A549 (cell line): Measurements from ENCODE around the gene DUXB. TPM values are rescaled to one million over a fixed set of nuclear protein-coding genes. Genes with fewer than 3 reads are reported as not detected.
A peak's percentile ranks its signal among the peaks of the same experiment; 100 is the strongest.

Experiments used
- ATAC-seq, 2 experiments: fragments of 200-7000 bp in 1 of 2; fragments of >200 bp in 1 of 2; cut with Nextera tagmentation in 1 of 2; cut with Tn5 transposase in 1 of 2; 3 replicates each; pipeline versions ENCODE4 v1.8.0 to v1.9.1; 2018 to 2020; ENCODE audit warnings: mild to moderate bottlenecking in 1 of 2, moderate library complexity in 1 of 2
- CTCF ChIA-PET: fragments of 300-600 bp; sonication (Branson Sonifier 250); formaldehyde crosslinking; extraction: SDS; loops from one replicate; lab custom pipeline; 2021; ENCODE audit warnings: antibody characterized with exemption, inconsistent platforms; lab: Yijun Ruan, JAX
- POLR2A ChIA-PET: fragments of 350-600 bp; formaldehyde crosslinking; extraction: SDS; loops from one replicate; lab custom pipeline; 2021; ENCODE audit warnings: antibody characterized with exemption, inconsistent platforms; lab: Yijun Ruan, JAX
- DNase-seq, 2 experiments: peaks; one replicate each; pipeline versions ENCODE4 v3.0.0 to v3.0.0-alpha.2; 2011 to 2016; ENCODE audit warnings: low read depth in 1 of 2, low spot score in 1 of 2
- FAIRE-seq: peaks from 2 replicates; lab custom pipeline; 2011; peaks lifted over from hg19 to GRCh38; lab: Jason Lieb, UNC
- H3K27ac ChIP-seq, 2 experiments: fragments of >200 bp; sonication (Bioruptor Twin); formaldehyde crosslinking; 3 replicates each; pipeline ENCODE4 v1.5.1; 2016 to 2017
- H3K4me1 ChIP-seq: fragments of >200 bp; sonication (Bioruptor Twin); formaldehyde crosslinking; 3 replicates; pipeline ENCODE4 v1.6.1; 2016
- H3K4me2 ChIP-seq: fragments of >200 bp; sonication (Bioruptor Twin); formaldehyde crosslinking; 3 replicates; pipeline ENCODE4 v1.6.1; 2016
- H3K4me3 ChIP-seq: fragments of >200 bp; sonication (Bioruptor Twin); formaldehyde crosslinking; 3 replicates; pipeline ENCODE4 v1.5.1; 2016
- H3K9me3 ChIP-seq: fragments of >200 bp; sonication (Bioruptor Twin); formaldehyde crosslinking; 3 replicates; pipeline ENCODE4 v1.6.1; 2016
- ATOH8 ChIP-seq: fragments of 250-450 bp; sonication (Bioruptor Pico); IDR thresholded peaks from 2 replicates; pipeline ENCODE4 v1.5.0; 2020; ENCODE audit warnings: low read depth, mild to moderate bottlenecking, moderate library complexity
- CBX8 ChIP-seq: fragments of 200-600 bp; sonication (generic); IDR thresholded peaks from 2 replicates; pipeline ENCODE4 v1.6.1; 2016
- CTCF ChIP-seq: fragments of >200 bp; sonication (Bioruptor Twin); formaldehyde crosslinking; IDR thresholded peaks from 3 replicates; pipeline ENCODE4 v1.5.1; 2016
- EHF ChIP-seq: fragments of 250-450 bp; sonication (Bioruptor Pico); IDR thresholded peaks from 2 replicates; pipeline ENCODE4 v1.5.0; 2020; ENCODE audit warnings: mild to moderate bottlenecking
- EHMT2 ChIP-seq: fragments of 200-600 bp; sonication (generic); IDR thresholded peaks from 2 replicates; pipeline ENCODE4 v1.6.1; 2016; ENCODE audit warnings: antibody characterized with exemption, low read depth, mild to moderate bottlenecking, moderate library complexity
- ELK1 ChIP-seq: fragments of 150-350 bp; IDR thresholded peaks from 2 replicates; pipeline ENCODE4 v1.6.1; 2014; ENCODE audit warnings: low read depth, mild to moderate bottlenecking, low read length
- FOSB ChIP-seq: fragments of 250-450 bp; sonication (Bioruptor Pico); IDR thresholded peaks from 2 replicates; pipeline ENCODE4 v1.5.0; 2020; ENCODE audit warnings: mild to moderate bottlenecking, moderate library complexity
- HMGXB4 ChIP-seq: fragments of 250-450 bp; sonication (Bioruptor Pico); IDR thresholded peaks from 2 replicates; pipeline ENCODE4 v1.5.0; 2021; ENCODE audit warnings: mild to moderate bottlenecking, moderate library complexity, borderline replicate concordance
- JUNB ChIP-seq: fragments of >200 bp; sonication (Bioruptor Twin); formaldehyde crosslinking; IDR thresholded peaks from 2 replicates; pipeline ENCODE4 v1.6.1; 2016
- MAX ChIP-seq: IDR thresholded peaks from 2 replicates; pipeline ENCODE4 v1.6.1; 2012
- MAZ ChIP-seq: fragments of 150-350 bp; IDR thresholded peaks from 2 replicates; pipeline ENCODE4 v1.6.1; 2014; ENCODE audit warnings: antibody characterized with exemption, low read depth, low read length, borderline replicate concordance
- PBX3 ChIP-seq: IDR thresholded peaks from 2 replicates; pipeline ENCODE4 v1.6.1; 2012
- PHF8 ChIP-seq: fragments of 200-600 bp; sonication (generic); IDR thresholded peaks from 2 replicates; pipeline ENCODE4 v1.6.1; 2016; ENCODE audit warnings: low read depth, mild to moderate bottlenecking, antibody characterized with exemption, moderate library complexity, borderline replicate concordance
- POLR2A ChIP-seq: IDR thresholded peaks from 2 replicates; pipeline ENCODE4 v1.6.1; 2012; ENCODE audit warnings: mild to moderate bottlenecking, low read length
- POLR2AphosphoS2 ChIP-seq: conservative IDR thresholded peaks from 2 replicates; pipeline ENCODE4 v1.6.1; 2012; ENCODE audit warnings: low read length, improper control_type of control experiment, inconsistent platforms
- RAD21 ChIP-seq, 2 experiments: fragments of >200 bp in 1 of 2; sonication (Bioruptor Twin) in 1 of 2; formaldehyde crosslinking in 1 of 2; IDR thresholded peaks in 1 of 2; conservative IDR thresholded peaks in 1 of 2; 2 replicates in 1 of 2; 3 replicates in 1 of 2; pipeline ENCODE4 v1.6.1; 2012 to 2018; ENCODE audit warnings: inconsistent platforms in 1 of 2
- RCOR1 ChIP-seq: fragments of 150-350 bp; IDR thresholded peaks from 2 replicates; pipeline ENCODE4 v1.6.1; 2014; ENCODE audit warnings: antibody characterized with exemption, low read length, low read depth
- RFX5 ChIP-seq: fragments of 450-650 bp; IDR thresholded peaks from 2 replicates; pipeline ENCODE4 v1.7.1; 2014; ENCODE audit warnings: antibody characterized with exemption, mild to moderate bottlenecking, moderate library complexity
- RNF2 ChIP-seq: fragments of 200-600 bp; sonication (generic); IDR thresholded peaks from 2 replicates; pipeline ENCODE4 v1.6.1; 2016; ENCODE audit warnings: low read depth, mild to moderate bottlenecking, antibody characterized with exemption, moderate library complexity, borderline replicate concordance
- SREBF2 ChIP-seq: fragments of 450-650 bp; IDR thresholded peaks from 2 replicates; pipeline ENCODE4 v1.6.1; 2014; ENCODE audit warnings: mild to moderate bottlenecking, moderate library complexity
- TFCP2L1 ChIP-seq: fragments of 250-450 bp; sonication (Bioruptor Pico); IDR thresholded peaks from 2 replicates; pipeline ENCODE4 v1.5.0; 2021; ENCODE audit warnings: mild to moderate bottlenecking
- USF2 ChIP-seq: fragments of 450-650 bp; IDR thresholded peaks from 2 replicates; pipeline ENCODE4 v1.6.1; 2014; ENCODE audit warnings: antibody characterized with exemption
- ZFP36 ChIP-seq: fragments of 450-650 bp; IDR thresholded peaks from 2 replicates; pipeline ENCODE4 v1.6.1; 2014; ENCODE audit warnings: borderline replicate concordance; ENCODE audit not compliant: partially characterized antibody
- ZSCAN20 ChIP-seq: fragments of 250-450 bp; sonication (Bioruptor Pico); IDR thresholded peaks from 2 replicates; pipeline ENCODE4 v1.8.0; 2022; ENCODE audit warnings: mild to moderate bottlenecking, moderate library complexity
- WGBS: methylation state at CpG from one replicate; pipeline ENCODE4 v1.1.6; 2017; ENCODE audit errors: missing lambda C conversion rate; 5-methylcytosine and 5-hydroxymethylcytosine counted together
- polyA plus RNA-seq, 4 experiments: library from polyadenylated mRNA; depleted of rRNA in 3 of 4; stranded (reverse); fragments of >200 nt; fragmentation: RNase III in 1 of 4; extraction: RNeasy Plus Mini Kit Qiagen cat#74134 plus additional on column Dnase treatment in 1 of 4; gene quantifications; 2 replicates in 3 of 4; 3 replicates in 1 of 4; pipeline ENCODE4 v1.2.3, GENCODE V29; 2011 to 2017

DUXB gene
- polyA plus RNA-seq, 2 of the 4 experiments (the other 2 are of a cell fraction) = not detected

- Histone ChIP-seq H3K9me3 (no peaks in the 10 kb centered on the region), H3K4me2 (no peak overlapping the region), H3K4me1 (no peaks in the 10 kb centered on the region), H3K4me3 (no peak overlapping the region), H3K27ac (no peak overlapping the region)
- ChIA-PET CTCF (interaction anchor here (1.1 kb wide), 1 partner anchor 66 kb away, joined by 3 read pairs; no protein-coding TSS in a partner anchor), POLR2A (no interaction called here)
- FAIRE-seq (no peak), DNase-seq (no peak), ATAC-seq (no peak)
- WGBS = 28% methylated on average over 5 of the region's 5 CpGs
- TF ChIP-seq HMGXB4 (no peak), ELK1 (no peak), RCOR1 (no peak), EHMT2 (no peak), SREBF2 (no peak), RNF2 (no peak), ZSCAN20 (no peak)
These were observed 3.7 kb downstream of the DUXB start for GRCh38 chr16:75697571-75697970.

- ATAC-seq (peak in 1 of 2 experiments; percentile 45; a peak in 2 of 6 replicates), FAIRE-seq (no peak), DNase-seq (peak; percentile 18 to 45)
- CTCF ChIA-PET = interaction anchor here (0.7 to 1.5 kb wide), 3 partner anchors 11 to 94 kb away, joined by 3 to 4 read pairs (median 3); partner anchors contain the start of gene CPHXL2
- POLR2A ChIA-PET = no interaction called here
- no peak overlapping the region for H3K27ac ChIP-seq
- no peaks in the 10 kb centered on the region for H3K9me3 ChIP-seq
- H3K4me2 ChIP-seq = no peak overlapping the region
- no peak overlapping the region for H3K4me3 ChIP-seq
- TF ChIP-seq CTCF = peak; percentile 18; the same call in 1 of the 3 replicates
- no peak for TF ChIP-seq ZFP36
- no peak for TF ChIP-seq MAX
- H3K4me1 ChIP-seq = no peaks in the 10 kb centered on the region
- WGBS = 46% methylated on average over 6 of the region's 6 CpGs
These were observed 5.6 kb downstream of the DUXB start for GRCh38 chr16:75695708-75696107.

GRCh38 chr16:75687361-75687760 is 13.9 kb downstream of the DUXB start:
- no peak for DNase-seq
- Histone ChIP-seq H3K9me3 (0 out of 3 replicates have a peak, but pooled peaks cover 5% of the 10 kb centered on the region), H3K4me3 (no peak overlapping the region), H3K4me2 (no peak overlapping the region), H3K27ac (no peak overlapping the region), H3K4me1 (no peaks in the 10 kb centered on the region)
- ChIA-PET POLR2A (no interaction called here), CTCF (no interaction called here)
- FAIRE-seq = no peak
- ATAC-seq = no peak
- TF ChIP-seq POLR2AphosphoS2 (no peak), FOSB (CRISPR knock-in tag) (no peak), PHF8 (no peak), RFX5 (no peak), JUNB (no peak), ATOH8 (CRISPR knock-in tag) (no peak), PBX3 (no peak), CTCF (no peak), EHF (no peak), TFCP2L1 (CRISPR knock-in tag) (no peak), CBX8 (no peak), USF2 (no peak), EHMT2 (no peak), RAD21 (conservative IDR thresholded peaks at IDR 0.05 in 1 of 2, IDR thresholded peaks at IDR 0.05 in 1 of 2) (no peak), MAZ (no peak), POLR2A (no peak)
